Neural progenitor cell (in vitro differentiated cells): ENCODE results near the gene PTGR1.

ENCODE experiments used
- EZH2 ChIP-seq: fragments of 200-600 bp; sonication (generic); IDR thresholded peaks from 2 replicates; pipeline ENCODE4 v1.6.1; 2017; ENCODE audit warnings: antibody characterized with exemption, mild to moderate bottlenecking, moderate library complexity
- TF ChIP-seq, protein P1 (sequence below): fragments of 200-600 bp; sonication (generic); IDR thresholded peaks from 2 replicates; pipeline ENCODE4 v1.5.1; 2017; ENCODE audit warnings: antibody characterized with exemption, mild to moderate bottlenecking

GRCh38 chr9:111613436-111614040 is 14.1 kb upstream of the PTGR1 start:
- TF ChIP-seq, protein P1, sequence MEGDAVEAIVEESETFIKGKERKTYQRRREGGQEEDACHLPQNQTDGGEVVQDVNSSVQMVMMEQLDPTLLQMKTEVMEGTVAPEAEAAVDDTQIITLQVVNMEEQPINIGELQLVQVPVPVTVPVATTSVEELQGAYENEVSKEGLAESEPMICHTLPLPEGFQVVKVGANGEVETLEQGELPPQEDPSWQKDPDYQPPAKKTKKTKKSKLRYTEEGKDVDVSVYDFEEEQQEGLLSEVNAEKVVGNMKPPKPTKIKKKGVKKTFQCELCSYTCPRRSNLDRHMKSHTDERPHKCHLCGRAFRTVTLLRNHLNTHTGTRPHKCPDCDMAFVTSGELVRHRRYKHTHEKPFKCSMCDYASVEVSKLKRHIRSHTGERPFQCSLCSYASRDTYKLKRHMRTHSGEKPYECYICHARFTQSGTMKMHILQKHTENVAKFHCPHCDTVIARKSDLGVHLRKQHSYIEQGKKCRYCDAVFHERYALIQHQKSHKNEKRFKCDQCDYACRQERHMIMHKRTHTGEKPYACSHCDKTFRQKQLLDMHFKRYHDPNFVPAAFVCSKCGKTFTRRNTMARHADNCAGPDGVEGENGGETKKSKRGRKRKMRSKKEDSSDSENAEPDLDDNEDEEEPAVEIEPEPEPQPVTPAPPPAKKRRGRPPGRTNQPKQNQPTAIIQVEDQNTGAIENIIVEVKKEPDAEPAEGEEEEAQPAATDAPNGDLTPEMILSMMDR, result no peak
- no peak for TF ChIP-seq EZH2
